Keratinocyte (primary cell): ENCODE data around the gene FKBP5. TPM values are rescaled to one million over a fixed set of nuclear protein-coding genes. Genes with fewer than 3 reads are reported as not detected.
A peak's percentile ranks its signal among the peaks of the same experiment; 100 is the strongest.

Source experiments
- DNase-seq: peaks from one replicate; pipeline ENCODE4 v3.0.0-alpha.2; 2011; ENCODE audit warnings: low read depth, missing footprints, low spot score
- FAIRE-seq: peaks from 2 replicates; lab custom pipeline; 2011; peaks lifted over from hg19 to GRCh38; lab: Jason Lieb, UNC
- H2AFZ ChIP-seq: 2 replicates; pipeline ENCODE4 v1.6.0; 2012; ENCODE audit warnings: low read length, control low read depth, inconsistent platforms; ENCODE audit not compliant: control insufficient read depth
- H3K27ac ChIP-seq: 2 replicates; pipeline ENCODE4 v1.5.1; 2011; ENCODE audit warnings: low read length; ENCODE audit not compliant: control insufficient read depth, insufficient read depth
- H3K27me3 ChIP-seq: 3 replicates; pipeline ENCODE4 v1.6.0; 2011; ENCODE audit warnings: low read length; ENCODE audit not compliant: control insufficient read depth, insufficient read depth; ENCODE audit errors: extremely low read depth
- H3K36me3 ChIP-seq, 2 experiments: 2 replicates in 1 of 2; 3 replicates in 1 of 2; pipeline ENCODE4 v1.5.1; 2011; ENCODE audit warnings: low read length in 2 of 2, mild to moderate bottlenecking in 1 of 2; ENCODE audit not compliant: control insufficient read depth in 2 of 2, insufficient read depth in 2 of 2; ENCODE audit errors: extremely low read depth in 1 of 2
- H3K4me1 ChIP-seq: 3 replicates; pipeline ENCODE4 v1.5.1; 2011; ENCODE audit warnings: low read length; ENCODE audit not compliant: control insufficient read depth, insufficient read depth; ENCODE audit errors: extremely low read depth
- H3K4me2 ChIP-seq: 3 replicates; pipeline ENCODE4 v1.6.0; 2011; ENCODE audit warnings: low read depth, low read length; ENCODE audit not compliant: control insufficient read depth, insufficient read depth; ENCODE audit errors: extremely low read depth
- H3K4me3 ChIP-seq, 3 experiments: fragments of 200-600 bp in 1 of 3; sonication (generic) in 1 of 3; 2 replicates in 2 of 3; 3 replicates in 1 of 3; pipeline ENCODE4 v1.5.1; 2011 to 2016; ENCODE audit warnings: low read length in 3 of 3, mild to moderate bottlenecking in 3 of 3, control low read depth in 2 of 3, inconsistent platforms in 1 of 3, low read depth in 1 of 3, mixed read lengths in 1 of 3, mixed run types in 1 of 3, moderate library complexity in 1 of 3; ENCODE audit not compliant: control insufficient read depth in 2 of 3, insufficient read depth in 2 of 3; ENCODE audit errors: extremely low read depth in 1 of 3
- H3K79me2 ChIP-seq: 2 replicates; pipeline ENCODE4 v1.6.0; 2012; ENCODE audit warnings: low read length; ENCODE audit not compliant: control insufficient read depth, insufficient read depth
- H3K9ac ChIP-seq: 3 replicates; pipeline ENCODE4 v1.6.0; 2011; ENCODE audit warnings: low read length; ENCODE audit not compliant: control insufficient read depth, insufficient read depth; ENCODE audit errors: extremely low read depth
- H3K9me1 ChIP-seq: 3 replicates; pipeline ENCODE4 v1.6.0; 2011; ENCODE audit warnings: low read length; ENCODE audit not compliant: control insufficient read depth, insufficient read depth; ENCODE audit errors: extremely low read depth
- H3K9me3 ChIP-seq: 2 replicates; pipeline ENCODE4 v1.5.1; 2012; ENCODE audit warnings: low read depth, low read length; ENCODE audit not compliant: control insufficient read depth
- H4K20me1 ChIP-seq: 3 replicates; pipeline ENCODE4 v1.6.0; 2011; ENCODE audit warnings: low read length; ENCODE audit not compliant: control insufficient read depth, insufficient read depth; ENCODE audit errors: extremely low read depth
- EZH2 ChIP-seq: IDR thresholded peaks from one replicate; pipeline ENCODE4 v1.6.1; 2012; ENCODE audit warnings: inconsistent platforms, mild to moderate bottlenecking, low read length, moderate library complexity
- dilution Hi-C: fragments of 300-500 bp; cut with MboI; formaldehyde crosslinking; loops from one replicate; pipeline ENCODE4 v1.7.0; 2020; ENCODE audit warnings: low sequenced_read_pairs; ENCODE audit not compliant: extremely low pct_ligation_motif_present
- polyA plus RNA-seq, 5 experiments: library from polyadenylated mRNA; depleted of rRNA in 3 of 5; stranded (reverse) in 3 of 5; stranded (forward) in 1 of 5; unstranded in 1 of 5; fragments of >200 nt; gene quantifications; 1 replicate in 1 of 5; 2 replicates in 3 of 5; 3 replicates in 1 of 5; pipeline versions ENCODE4 v1.2.1 to v1.2.3, GENCODE V29; 2011 to 2012; ENCODE audit warnings: missing spikeins in 2 of 5, low read depth in 1 of 5, low replicate concordance in 1 of 5
- TF ChIP-seq, protein P1 (sequence below), 3 experiments: IDR thresholded peaks in 1 of 3; conservative IDR thresholded peaks in 1 of 3; optimal IDR thresholded peaks in 1 of 3; 2 replicates in 2 of 3; 3 replicates in 1 of 3; pipeline versions ENCODE3 to v1.5.1; 2011; ENCODE audit warnings: low read length in 3 of 3, mild to moderate bottlenecking in 3 of 3, moderate library complexity in 2 of 3, control low read depth in 1 of 3, inconsistent platforms in 1 of 3; ENCODE audit not compliant: insufficient read depth in 2 of 3; ENCODE audit errors: extremely low read depth in 1 of 3

FKBP5 gene
- polyA plus RNA-seq, 1 donor (not counting 4 experiments of a cell fraction or from before 2014, with no cell fraction given): 88.3 TPM

DNA sequence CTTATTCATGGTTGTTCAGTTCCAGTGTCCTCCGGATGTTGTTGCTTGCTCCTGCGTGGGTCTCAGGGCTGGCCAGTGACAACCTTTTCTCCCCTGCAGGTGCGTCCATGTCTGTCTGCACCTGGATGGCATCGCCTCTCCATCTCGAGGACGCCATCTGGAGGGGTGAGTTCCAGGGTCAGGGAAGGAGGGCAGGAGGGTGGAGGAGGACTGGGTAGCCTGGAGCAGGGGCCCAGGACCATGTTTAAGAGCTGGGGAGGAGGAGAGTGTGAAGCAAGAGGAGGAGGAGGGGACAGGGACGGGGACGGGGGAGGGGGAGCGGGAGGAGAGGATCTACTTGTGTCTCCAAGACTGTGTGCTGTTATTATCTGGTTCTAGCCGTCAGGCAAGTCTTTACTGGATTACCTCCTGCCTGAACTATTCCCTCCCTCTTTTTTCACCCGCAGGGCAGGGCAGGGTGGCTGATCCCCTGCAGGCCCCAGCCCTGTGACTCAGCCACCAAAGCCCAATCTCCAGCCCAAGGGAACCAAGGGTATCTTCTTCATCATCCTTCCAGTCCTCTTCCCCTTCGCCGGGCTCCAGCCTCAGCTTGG lies 143.8 kb downstream of the FKBP5 start:
- no peaks in the 10 kb centered on the region for H4K20me1 ChIP-seq
- H3K9me1 ChIP-seq: no peaks in the 10 kb centered on the region
- FAIRE-seq (no peak), DNase-seq (peak; percentile 9)
- no peak overlapping the region for H3K9ac ChIP-seq
- no peaks in the 10 kb centered on the region for H3K36me3 ChIP-seq
- H3K4me2 ChIP-seq: peak overlapping the region; percentile 62
- no peaks in the 10 kb centered on the region for H3K9me3 ChIP-seq
- dilution Hi-C loops: no loop called here
- H3K4me3 ChIP-seq: no peak overlapping the region
- H2AFZ ChIP-seq: peak overlapping the region; percentile 53
- no peaks in the 10 kb centered on the region for H3K79me2 ChIP-seq
- H3K27me3 ChIP-seq: no peaks in the 10 kb centered on the region
- TF ChIP-seq, protein P1, sequence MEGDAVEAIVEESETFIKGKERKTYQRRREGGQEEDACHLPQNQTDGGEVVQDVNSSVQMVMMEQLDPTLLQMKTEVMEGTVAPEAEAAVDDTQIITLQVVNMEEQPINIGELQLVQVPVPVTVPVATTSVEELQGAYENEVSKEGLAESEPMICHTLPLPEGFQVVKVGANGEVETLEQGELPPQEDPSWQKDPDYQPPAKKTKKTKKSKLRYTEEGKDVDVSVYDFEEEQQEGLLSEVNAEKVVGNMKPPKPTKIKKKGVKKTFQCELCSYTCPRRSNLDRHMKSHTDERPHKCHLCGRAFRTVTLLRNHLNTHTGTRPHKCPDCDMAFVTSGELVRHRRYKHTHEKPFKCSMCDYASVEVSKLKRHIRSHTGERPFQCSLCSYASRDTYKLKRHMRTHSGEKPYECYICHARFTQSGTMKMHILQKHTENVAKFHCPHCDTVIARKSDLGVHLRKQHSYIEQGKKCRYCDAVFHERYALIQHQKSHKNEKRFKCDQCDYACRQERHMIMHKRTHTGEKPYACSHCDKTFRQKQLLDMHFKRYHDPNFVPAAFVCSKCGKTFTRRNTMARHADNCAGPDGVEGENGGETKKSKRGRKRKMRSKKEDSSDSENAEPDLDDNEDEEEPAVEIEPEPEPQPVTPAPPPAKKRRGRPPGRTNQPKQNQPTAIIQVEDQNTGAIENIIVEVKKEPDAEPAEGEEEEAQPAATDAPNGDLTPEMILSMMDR (optimal IDR thresholded peaks at IDR 0.05 in 1 of 3, IDR thresholded peaks at IDR 0.05 in 1 of 3, conservative IDR thresholded peaks at IDR 0.05 in 1 of 3; ENCODE audit: extremely low read depth in 1 of 3, insufficient read depth in 2 of 3, low read length in 3 of 3): peak in 1 of 3 experiments; percentile 12
- TF ChIP-seq EZH2: no peak
- no peak overlapping the region for H3K27ac ChIP-seq
- H3K4me1 ChIP-seq: peaks cover 9% of the 10 kb centered on the region

DNA sequence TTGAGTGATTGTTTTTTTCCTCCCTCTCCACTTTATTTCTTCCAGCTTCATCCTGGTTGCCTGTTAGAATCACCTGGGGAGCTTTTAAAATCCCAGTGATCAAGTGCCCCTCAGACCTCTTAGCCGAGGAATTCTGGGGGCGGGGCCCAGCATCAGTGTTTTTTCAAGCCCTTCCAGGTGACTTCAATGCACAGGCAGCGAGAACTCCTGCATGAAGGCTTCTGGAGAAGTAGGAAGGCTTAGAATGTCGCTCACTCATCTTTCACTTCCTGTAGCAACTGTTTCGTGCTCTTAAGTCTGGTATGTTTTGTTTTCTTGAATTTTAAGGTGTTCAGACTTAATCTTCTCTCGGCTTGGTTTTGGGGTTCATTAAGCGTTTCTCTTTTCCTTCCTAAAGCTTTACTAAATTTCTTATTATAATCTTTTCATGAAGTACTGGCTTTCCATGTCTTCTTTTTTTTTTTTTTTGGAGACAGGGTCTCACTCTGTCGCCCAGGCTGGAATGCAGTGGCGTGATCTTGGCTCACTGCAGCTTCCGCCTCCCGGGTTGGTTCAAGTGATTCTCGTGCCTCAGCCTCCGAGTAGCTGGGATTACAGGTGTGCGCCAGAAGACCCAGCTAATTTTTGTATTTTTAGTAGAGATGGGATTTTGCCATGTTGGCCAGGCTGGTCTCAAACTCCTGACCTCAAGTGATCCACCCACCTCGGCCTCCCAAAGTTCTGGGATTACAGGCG lies 145.1 kb downstream of the FKBP5 start:
- dilution Hi-C loops: no loop called here
- no peak for DNase-seq

More for the DNA sequence above, 145.1 kb downstream of the FKBP5 start:
- Histone ChIP-seq H3K9me1 (no peaks in the 10 kb centered on the region), H4K20me1 (no peaks in the 10 kb centered on the region), H3K4me1 (peaks cover 9% of the 10 kb centered on the region), H2AFZ (no peak overlapping the region), H3K27me3 (no peaks in the 10 kb centered on the region), H3K4me2 (no peak overlapping the region), H3K79me2 (no peaks in the 10 kb centered on the region), H3K36me3 (no peaks in the 10 kb centered on the region), H3K4me3 (no peak overlapping the region), H3K27ac (no peak overlapping the region), H3K9me3 (no peaks in the 10 kb centered on the region), H3K9ac (no peak overlapping the region)
- FAIRE-seq: no peak
- TF ChIP-seq, protein P1 (optimal IDR thresholded peaks at IDR 0.05 in 1 of 3, IDR thresholded peaks at IDR 0.05 in 1 of 3, conservative IDR thresholded peaks at IDR 0.05 in 1 of 3; ENCODE audit: extremely low read depth in 1 of 3, insufficient read depth in 2 of 3, low read length in 3 of 3): no peak
- no peak for TF ChIP-seq EZH2
